WTC11 (cell line): ENCODE measurements around the gene PLEKHO2.

Experiments
- ELF4 ChIP-seq: sonication (generic); formaldehyde crosslinking; IDR thresholded peaks from 2 replicates; pipeline ENCODE4 v1.8.1; 2022; ENCODE audit warnings: low read depth, mild to moderate bottlenecking, moderate library complexity, missing genetic modification reagents
- ESRRA ChIP-seq: sonication (generic); formaldehyde crosslinking; IDR thresholded peaks from 2 replicates; pipeline ENCODE4 v1.8.1; 2022; ENCODE audit warnings: mild to moderate bottlenecking, missing genetic modification reagents, borderline replicate concordance
- JAZF1 ChIP-seq: fragments of 250-450 bp; sonication (Bioruptor Pico); IDR thresholded peaks from 2 replicates; pipeline ENCODE4 v1.9.0; 2021; ENCODE audit warnings: moderate library complexity, mild to moderate bottlenecking, inconsistent platforms
- JUN ChIP-seq: sonication (generic); formaldehyde crosslinking; IDR thresholded peaks from 2 replicates; pipeline ENCODE4 v1.8.0; 2023; ENCODE audit warnings: mild to moderate bottlenecking, missing genetic modification reagents
- RELA ChIP-seq: sonication (generic); formaldehyde crosslinking; IDR thresholded peaks from 2 replicates; pipeline ENCODE4 v1.8.1; 2022; ENCODE audit warnings: missing genetic modification reagents, mild to moderate bottlenecking, borderline replicate concordance
- TCF7 ChIP-seq: sonication (generic); formaldehyde crosslinking; IDR thresholded peaks from 2 replicates; pipeline ENCODE4 v1.8.0; 2022; ENCODE audit warnings: mild to moderate bottlenecking, low read depth, missing genetic modification reagents, moderate library complexity
- TEAD1 ChIP-seq: sonication (generic); formaldehyde crosslinking; IDR thresholded peaks from 2 replicates; pipeline ENCODE4 v1.8.0; 2022; ENCODE audit warnings: mild to moderate bottlenecking, missing genetic modification reagents
- ZBTB21 ChIP-seq: sonication (generic); formaldehyde crosslinking; IDR thresholded peaks from 2 replicates; pipeline ENCODE4 v1.8.1; 2023; ENCODE audit warnings: mild to moderate bottlenecking, missing genetic modification reagents, borderline replicate concordance
- ZNF138 ChIP-seq: sonication (generic); formaldehyde crosslinking; conservative IDR thresholded peaks from 2 replicates; pipeline ENCODE4 v1.8.1; 2022; ENCODE audit warnings: mild to moderate bottlenecking, moderate library complexity, missing genetic modification reagents
- ZNF416 ChIP-seq: fragments of 250-450 bp; sonication (Bioruptor Pico); IDR thresholded peaks from 2 replicates; pipeline ENCODE4 v1.9.0; 2021; ENCODE audit warnings: mild to moderate bottlenecking, inconsistent platforms
- TF ChIP-seq, protein P1 (sequence below): fragments of 200-600 bp; IDR thresholded peaks from 2 replicates; pipeline ENCODE4 v1.8.0; 2022; ENCODE audit warnings: antibody characterized with exemption

DNA sequence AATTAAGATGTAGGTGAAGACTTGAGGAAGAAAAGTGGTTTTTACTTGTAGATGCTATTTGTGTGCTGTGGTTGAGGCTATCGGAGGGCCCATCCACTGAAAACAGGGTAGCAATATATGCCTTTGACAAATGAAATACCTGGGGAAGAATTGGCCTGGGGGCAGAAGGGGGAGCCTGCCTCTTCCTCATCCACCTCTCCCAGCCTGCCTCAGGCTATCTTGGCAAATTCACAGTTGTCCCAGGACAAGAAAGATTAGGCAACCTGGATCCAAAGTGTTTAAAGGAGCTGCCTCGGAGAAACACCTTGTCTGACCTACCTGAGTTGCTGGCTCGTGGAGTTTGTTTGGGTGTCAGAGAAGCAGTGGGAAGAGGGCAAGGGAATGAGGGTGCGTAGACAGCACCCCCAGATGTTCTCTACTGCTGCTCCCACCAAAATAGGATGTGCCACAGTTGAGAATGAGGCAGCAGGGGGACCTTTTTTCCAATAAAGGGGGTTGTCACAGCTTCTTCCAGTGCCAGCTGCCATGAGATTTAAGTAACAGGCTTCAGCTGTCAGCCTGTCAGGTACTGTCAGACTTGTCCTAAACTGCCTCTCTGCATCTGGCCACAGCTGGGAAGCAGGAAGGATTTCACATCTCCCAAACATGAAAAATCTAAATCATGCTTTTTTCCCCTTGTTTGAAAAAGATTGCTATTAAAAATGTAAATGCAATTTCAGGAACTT is 9.2 kb downstream of the PLEKHO2 start:
- TF ChIP-seq, protein P1, sequence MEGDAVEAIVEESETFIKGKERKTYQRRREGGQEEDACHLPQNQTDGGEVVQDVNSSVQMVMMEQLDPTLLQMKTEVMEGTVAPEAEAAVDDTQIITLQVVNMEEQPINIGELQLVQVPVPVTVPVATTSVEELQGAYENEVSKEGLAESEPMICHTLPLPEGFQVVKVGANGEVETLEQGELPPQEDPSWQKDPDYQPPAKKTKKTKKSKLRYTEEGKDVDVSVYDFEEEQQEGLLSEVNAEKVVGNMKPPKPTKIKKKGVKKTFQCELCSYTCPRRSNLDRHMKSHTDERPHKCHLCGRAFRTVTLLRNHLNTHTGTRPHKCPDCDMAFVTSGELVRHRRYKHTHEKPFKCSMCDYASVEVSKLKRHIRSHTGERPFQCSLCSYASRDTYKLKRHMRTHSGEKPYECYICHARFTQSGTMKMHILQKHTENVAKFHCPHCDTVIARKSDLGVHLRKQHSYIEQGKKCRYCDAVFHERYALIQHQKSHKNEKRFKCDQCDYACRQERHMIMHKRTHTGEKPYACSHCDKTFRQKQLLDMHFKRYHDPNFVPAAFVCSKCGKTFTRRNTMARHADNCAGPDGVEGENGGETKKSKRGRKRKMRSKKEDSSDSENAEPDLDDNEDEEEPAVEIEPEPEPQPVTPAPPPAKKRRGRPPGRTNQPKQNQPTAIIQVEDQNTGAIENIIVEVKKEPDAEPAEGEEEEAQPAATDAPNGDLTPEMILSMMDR: no peak
- TF ChIP-seq TEAD1 (CRISPR knock-in tag) (no peak), TCF7 (CRISPR knock-in tag) (no peak), JUN (no peak), ZNF416 (CRISPR knock-in tag) (no peak), RELA (CRISPR knock-in tag) (no peak), ZBTB21 (CRISPR knock-in tag) (no peak), JAZF1 (CRISPR knock-in tag) (no peak), ESRRA (CRISPR knock-in tag) (no peak), ZNF138 (CRISPR knock-in tag) (no peak), ELF4 (no peak)
